Motor neuron (in vitro differentiated cells): ENCODE results near the gene RNF144A. TPM values are rescaled to one million over a fixed set of nuclear protein-coding genes. Genes with fewer than 3 reads are reported as not detected.

ENCODE experiments used
- ATAC-seq, 8 experiments: fragments of 200-7000 bp; cut with Tn5 transposase; replicated peaks in 6 of 8; 2 replicates each; pipeline ENCODE4 v1.8.0; 2021; ENCODE audit warnings: mild to moderate bottlenecking in 8 of 8, moderate library complexity in 8 of 8
- H3K27ac ChIP-seq, 2 donors: fragments of 250-450 bp; sonication (Bioruptor Pico); 2 replicates each; pipeline ENCODE4 v1.9.0; 2021; ENCODE audit warnings: antibody characterized with exemption in 2 of 2, mild to moderate bottlenecking in 2 of 2, moderate library complexity in 1 of 2
- H3K4me1 ChIP-seq, 2 donors: fragments of 250-450 bp; sonication (Bioruptor Pico); replicated peaks in 1 of 2; 2 replicates each; pipeline ENCODE4 v1.6.1; 2021; ENCODE audit warnings: antibody characterized with exemption in 2 of 2, mild to moderate bottlenecking in 2 of 2, moderate library complexity in 1 of 2
- H3K4me3 ChIP-seq, 5 donors: fragments of 250-450 bp; sonication (Bioruptor Pico); 2 replicates each; pipeline ENCODE4 v1.9.0; 2021; ENCODE audit warnings: antibody characterized with exemption in 5 of 5, mild to moderate bottlenecking in 5 of 5, moderate library complexity in 4 of 5
- WGBS, 10 experiments: fragments of 450-650 bp; shearing (Covaris generic); methylation state at CpG; one replicate each; pipeline ENCODE4 v1.0.0; 2022; 5-methylcytosine and 5-hydroxymethylcytosine counted together
- in situ Hi-C, 9 experiments: fragments of 400-800 bp; cut with MboI; loops; one replicate each; pipeline ENCODE4 v1.15.0; 2021; ENCODE audit warnings: low sequenced_read_pairs in 9 of 9, low pct_unique_long_range_greater_than_20kb in 2 of 9; ENCODE audit not compliant: unreplicated experiment in 9 of 9
- total RNA-seq, 8 experiments: library from RNA; unstranded; fragments of 300-600 nt; gene quantifications; 2 replicates each; pipeline versions ENCODE4 v1.2.3 to v1.2.4, GENCODE V29; 2022

RNF144A gene
- total RNA-seq, 8 experiments from 2014 or later, result 8.3 to 34.8 (median 22.5) TPM

DNA sequence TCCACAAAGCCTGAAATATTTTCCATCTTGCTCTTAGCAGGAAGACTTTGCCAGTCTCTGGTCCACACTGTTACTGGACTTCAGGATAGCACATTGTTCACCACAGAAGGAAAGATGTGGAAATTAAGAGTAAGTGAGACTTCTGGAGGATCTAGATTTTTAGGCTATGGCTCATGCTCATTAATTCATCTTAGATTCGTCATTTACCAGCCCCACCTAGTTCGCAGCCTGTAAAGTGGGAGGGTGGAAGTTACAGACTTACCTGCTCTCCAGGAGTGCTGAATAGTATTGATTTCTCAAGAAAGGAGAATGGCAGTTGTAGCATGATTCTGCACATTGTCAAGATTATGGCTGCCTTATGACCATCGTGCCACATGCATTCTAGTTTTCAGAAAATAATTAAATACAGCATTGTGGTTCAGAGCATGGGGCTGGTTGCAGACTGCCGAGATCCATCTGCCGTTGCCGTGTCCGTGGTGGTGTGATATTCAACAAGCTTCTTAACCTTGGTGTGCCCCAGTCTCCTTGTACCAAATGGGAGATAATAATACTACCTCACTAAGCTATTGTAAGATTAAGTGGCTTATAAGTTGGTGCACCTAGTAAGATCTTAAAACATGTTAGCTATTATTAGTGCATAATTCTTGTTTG lies 56.8 kb downstream of the RNF144A start:
- Histone ChIP-seq H3K4me3 (no peak overlapping the region), H3K4me1 (no peaks in the 10 kb centered on the region), H3K27ac (no peak overlapping the region)
- in situ Hi-C loops, result no loop called here
- ATAC-seq, result peak in 2 of 8 experiments; percentile 67 to 79
- WGBS, 10 experiments, result 10 to 100% (median 81%) methylated on average over 2 to 7 of the region's 7 CpGs; no CpG with 5 or more reads in 1 of the 10 experiments

DNA sequence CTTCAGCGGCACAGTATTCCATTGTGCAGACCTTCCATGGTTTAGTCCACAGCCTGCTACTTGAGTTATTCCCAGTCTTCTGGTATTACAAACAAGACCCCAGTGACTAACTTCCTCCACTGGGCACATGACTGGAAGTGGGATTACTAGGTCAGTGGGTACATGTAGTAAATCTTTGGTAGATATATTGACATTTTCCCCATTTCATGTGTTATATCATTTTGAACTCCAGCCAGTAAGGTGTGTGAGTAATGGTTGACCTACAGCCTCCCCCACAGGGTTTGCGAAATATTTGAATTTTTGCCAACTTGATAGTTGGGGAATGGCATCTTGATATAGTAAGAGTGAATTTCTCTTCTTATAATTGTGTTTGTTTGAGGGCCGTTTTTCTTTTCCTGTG lies 58.8 kb downstream of the RNF144A start:
- in situ Hi-C loops, result no loop called here
- ATAC-seq, result no peak
- 57 to 100% (median 93%) methylated on average over 1 to 3 of the region's 3 CpGs for WGBS, 10 experiments
- H3K27ac ChIP-seq, result no peak overlapping the region
- no peaks in the 10 kb centered on the region for H3K4me1 ChIP-seq
- H3K4me3 ChIP-seq, result no peak overlapping the region

DNA sequence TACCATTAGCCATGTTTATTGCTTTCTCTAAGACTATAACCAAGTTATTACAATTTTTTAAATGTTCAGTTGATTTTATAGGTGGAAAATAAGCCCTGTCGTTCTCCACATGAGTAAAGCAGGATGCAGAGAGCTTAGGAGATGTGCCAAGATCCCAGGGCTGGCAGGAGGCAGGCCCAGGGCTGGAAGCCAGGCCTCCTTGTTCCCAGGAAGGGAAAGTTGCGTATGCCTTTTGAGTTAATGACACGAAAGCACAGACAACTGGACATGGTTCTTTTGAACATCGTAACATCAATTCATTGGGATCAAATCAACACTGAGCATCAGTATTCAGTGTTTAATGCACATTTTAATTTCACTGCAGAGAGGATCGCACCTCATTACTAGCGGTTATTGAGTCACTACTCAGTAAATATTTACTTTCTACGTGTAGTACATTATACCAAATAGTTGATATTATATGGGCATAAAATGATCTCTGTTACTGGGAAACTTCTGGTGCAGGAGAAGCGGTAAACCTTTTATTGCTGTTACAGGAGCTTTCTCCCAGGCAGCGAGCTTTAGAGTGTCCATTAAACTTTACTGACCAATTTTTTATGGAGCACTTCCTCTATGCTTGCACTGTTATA lies 60.0 kb downstream of the RNF144A start:
- ATAC-seq, result peak in 2 of 8 experiments; percentile 33 to 52
- in situ Hi-C loops, result no loop called here
- 26 to 100% (median 91%) methylated on average over 1 to 8 of the region's 9 CpGs for WGBS, 10 experiments
- no peak overlapping the region for H3K27ac ChIP-seq
- no peak overlapping the region for H3K4me3 ChIP-seq
- no peaks in the 10 kb centered on the region for H3K4me1 ChIP-seq

DNA sequence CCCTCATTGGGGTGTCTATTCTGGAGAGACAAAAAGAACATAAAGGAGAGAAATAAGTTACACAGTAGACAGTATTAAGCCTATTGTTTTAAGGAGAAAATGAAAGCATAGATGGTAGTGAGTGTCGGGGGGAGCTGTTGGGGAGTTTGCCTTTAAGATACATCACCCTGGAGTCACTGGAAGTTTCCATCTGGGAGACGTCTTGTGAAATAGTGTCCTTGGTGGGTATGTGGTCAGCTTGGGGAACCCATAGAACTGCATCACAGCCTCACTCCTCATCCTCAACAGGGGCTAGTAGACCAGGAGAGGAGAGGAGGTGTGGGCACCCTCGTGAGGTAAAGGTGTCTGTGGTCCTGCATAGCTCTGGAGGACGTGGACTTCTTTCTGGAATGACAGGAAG lies 60.6 kb downstream of the RNF144A start:
- in situ Hi-C loops, result no loop called here
- Histone ChIP-seq H3K4me1 (peaks cover 1 to 2% of the 10 kb centered on the region in 2 donors), H3K27ac (no peak overlapping the region), H3K4me3 (no peak overlapping the region)
- 40 to 100% (median 76%) methylated on average over 1 to 3 of the region's 4 CpGs; no CpG with 5 or more reads in 2 of the 10 experiments for WGBS, 10 experiments
- ATAC-seq, result no peak

DNA sequence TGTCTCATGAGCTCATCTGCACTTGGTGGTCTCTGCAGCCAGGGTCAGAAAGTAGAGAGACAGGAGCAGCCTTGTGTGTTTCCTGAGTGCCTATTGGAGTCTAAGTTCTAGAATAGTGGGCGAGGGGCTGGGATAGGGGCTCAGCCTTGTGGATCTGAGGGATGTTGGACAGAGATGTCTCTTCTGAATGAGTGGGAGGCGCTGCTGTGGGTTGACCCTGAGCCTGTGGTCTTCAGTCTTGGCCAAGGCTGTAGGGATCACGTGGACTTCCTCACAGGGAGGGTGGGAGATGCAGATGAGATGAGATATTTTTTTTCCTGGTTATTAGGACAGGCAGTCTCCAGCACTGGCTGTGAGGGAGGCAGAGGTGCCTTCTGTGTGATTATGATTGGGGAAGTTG lies 61.8 kb downstream of the RNF144A start:
- in situ Hi-C loops, result no loop called here
- WGBS, 10 experiments, result 100% methylated on average over 1 to 3 of the region's 3 CpGs; no CpG with 5 or more reads in 6 of the 10 experiments
- no peak for ATAC-seq
- Histone ChIP-seq H3K4me3 (no peak overlapping the region), H3K4me1 (peaks cover 11 to 12% of the 10 kb centered on the region in 2 donors), H3K27ac (no peak overlapping the region)

DNA sequence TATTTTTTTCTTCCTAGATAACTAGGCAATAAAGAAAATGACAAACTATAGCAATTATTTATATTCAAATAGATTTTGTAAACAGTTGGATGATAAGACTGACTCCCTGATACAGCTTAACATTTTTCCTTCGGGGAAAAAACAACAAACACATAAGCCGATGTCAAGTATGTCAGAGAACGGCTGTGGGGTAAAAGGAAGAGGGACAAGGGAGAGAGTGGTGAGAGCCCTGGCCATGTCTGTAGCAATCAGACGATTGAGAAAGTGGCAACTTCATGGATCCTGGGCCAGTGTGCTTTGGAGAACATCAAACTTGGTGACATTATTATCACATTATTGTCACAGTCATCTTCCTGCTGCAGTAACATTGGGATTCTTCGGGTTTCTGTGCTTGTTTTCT lies 65.2 kb downstream of the RNF144A start:
- no peak for ATAC-seq
- in situ Hi-C loops, result no loop called here
- H3K27ac ChIP-seq, result no peak overlapping the region
- peaks cover 34 to 38% of the 10 kb centered on the region in 2 donors for H3K4me1 ChIP-seq
- 66 to 100% (median 90%) methylated on average over 1 to 5 of the region's 5 CpGs; no CpG with 5 or more reads in 1 of the 10 experiments for WGBS, 10 experiments
- no peak overlapping the region for H3K4me3 ChIP-seq

DNA sequence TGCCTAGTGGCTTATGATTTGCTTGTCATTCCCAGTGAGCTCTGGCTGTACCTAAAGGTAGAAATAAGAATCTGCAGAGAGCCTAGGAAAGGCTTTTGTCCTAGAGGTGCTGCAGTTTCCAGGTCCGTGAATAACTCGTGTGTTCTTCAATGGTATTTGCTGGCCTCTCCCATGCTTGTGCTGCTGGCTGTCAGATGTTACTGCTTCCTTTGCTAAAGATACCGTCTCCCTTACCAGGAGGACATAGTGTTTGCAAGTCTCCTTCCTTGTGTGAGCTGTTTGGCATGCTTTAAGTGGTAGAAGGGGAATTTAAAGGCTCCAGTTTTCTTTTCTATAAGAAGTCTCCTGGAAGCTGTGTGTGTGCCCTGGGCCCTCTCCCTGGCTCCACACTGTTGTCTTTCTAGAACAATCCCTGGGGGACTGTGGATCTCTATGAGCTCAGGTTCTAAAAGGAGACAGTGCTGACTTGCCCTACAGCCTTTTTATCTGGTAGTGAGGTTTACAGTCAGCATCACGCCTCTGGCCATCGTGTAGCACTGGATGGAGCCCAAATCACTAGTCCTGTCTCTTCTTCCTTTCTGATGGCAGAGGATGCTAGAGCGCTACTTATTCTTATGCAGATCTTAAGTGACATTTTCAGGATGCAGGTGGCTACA lies 65.8 kb downstream of the RNF144A start:
- in situ Hi-C loops, result no loop called here
- WGBS, 10 experiments, result 20 to 100% (median 72%) methylated on average over 1 to 5 of the region's 6 CpGs; no CpG with 5 or more reads in 2 of the 10 experiments
- Histone ChIP-seq H3K4me1 (peaks cover 38 to 43% of the 10 kb centered on the region in 2 donors), H3K27ac (peak overlapping the region in 1 of 2 donors; percentile 62), H3K4me3 (no peak overlapping the region)
- peak in 6 of 8 experiments; percentile 13 to 57 (median 26) for ATAC-seq

DNA sequence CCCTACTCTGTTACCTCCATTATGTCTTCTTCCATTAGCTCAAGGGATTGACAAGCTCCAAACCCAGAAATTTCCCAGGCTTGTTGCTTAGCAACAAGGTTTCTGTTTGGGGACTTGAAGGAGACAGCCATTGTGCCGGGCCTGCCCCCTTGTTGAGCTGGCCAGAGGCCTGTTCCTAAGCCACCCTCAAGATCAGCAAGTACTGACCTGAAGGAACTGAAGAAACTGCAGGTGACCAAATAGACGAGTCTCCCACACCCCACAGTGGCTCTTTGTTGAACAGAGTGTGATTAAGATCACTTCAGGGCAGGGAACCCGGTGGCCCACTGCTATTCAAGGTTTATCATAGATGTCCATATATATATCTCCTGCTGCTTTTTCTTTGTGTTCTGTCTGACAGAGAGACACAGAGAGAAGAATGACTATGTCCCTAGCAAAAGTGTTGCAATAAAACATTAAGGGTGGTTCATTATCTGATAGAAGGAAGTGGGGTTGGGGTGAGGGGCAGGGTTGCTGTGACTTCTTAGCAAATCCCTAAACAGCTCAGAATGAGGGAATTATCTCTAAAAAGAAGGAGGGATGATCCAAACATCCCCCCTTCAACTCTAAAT lies 69.2 kb downstream of the RNF144A start:
- in situ Hi-C loops, result no loop called here
- ATAC-seq, result peak in 5 of 8 experiments; percentile 70 to 79 (median 73)
- H3K27ac ChIP-seq, result peak overlapping the region; percentile 39 to 76
- H3K4me1 ChIP-seq, result peaks cover 39 to 43% of the 10 kb centered on the region in 2 donors
- WGBS, 10 experiments, result 0 to 77% (median 0%) methylated on average over 1 to 2 of the region's 3 CpGs; no CpG with 5 or more reads in 3 of the 10 experiments
- no peak overlapping the region for H3K4me3 ChIP-seq

DNA sequence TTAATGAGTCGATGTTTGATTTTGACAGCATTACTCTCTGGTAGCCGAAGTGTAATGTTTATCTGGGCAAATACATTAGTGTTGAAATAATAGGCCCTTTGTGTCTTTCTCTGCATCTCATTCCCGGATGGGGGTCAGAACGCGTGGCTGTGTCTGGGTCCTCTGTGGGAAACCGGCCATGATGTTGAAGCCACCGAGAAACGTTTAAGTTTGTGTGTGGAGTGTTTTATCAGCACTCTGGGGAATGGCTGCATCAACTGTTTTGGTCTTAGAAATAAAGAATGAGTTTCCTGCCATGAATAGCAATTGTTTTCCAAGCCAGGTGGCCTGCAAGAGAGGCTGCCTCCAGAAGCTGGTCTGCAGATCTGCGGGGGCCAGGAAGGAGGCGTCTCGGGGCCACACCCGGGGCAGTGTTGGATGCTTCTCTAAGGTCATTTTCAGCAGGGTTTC lies 69.7 kb downstream of the RNF144A start:
- 34 to 97% (median 62%) methylated on average over 1 to 10 of the region's 12 CpGs; no CpG with 5 or more reads in 2 of the 10 experiments for WGBS, 10 experiments
- ATAC-seq, result peak in 5 of 8 experiments; percentile 16 to 66 (median 45)
- peak overlapping the region; percentile 39 to 76 for H3K27ac ChIP-seq
- peaks cover 39 to 43% of the 10 kb centered on the region in 2 donors for H3K4me1 ChIP-seq
- in situ Hi-C loops, result no loop called here
- H3K4me3 ChIP-seq, result no peak overlapping the region

DNA sequence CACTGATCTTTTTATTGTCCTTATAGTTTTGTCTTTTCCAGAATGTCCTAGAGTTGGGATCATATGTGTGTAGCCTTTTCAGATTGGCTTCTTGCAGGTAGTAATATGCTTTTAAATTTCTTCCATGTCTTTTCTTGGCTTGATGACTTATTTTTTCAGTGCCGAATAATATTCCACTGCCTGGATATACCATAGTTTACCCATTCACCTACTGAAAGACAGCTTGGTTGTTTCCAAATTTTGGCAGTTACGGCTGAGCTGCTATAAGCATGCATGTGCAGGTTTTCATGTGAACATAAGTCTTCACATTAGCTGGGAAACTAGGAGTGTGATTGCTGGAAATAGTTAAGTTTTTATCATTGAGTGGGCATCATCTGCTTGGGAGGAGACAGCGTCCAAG lies 73.7 kb downstream of the RNF144A start:
- no peak overlapping the region for H3K27ac ChIP-seq
- in situ Hi-C loops, result no loop called here
- 80 to 100% (median 100%) methylated on average over 1 to 3 of the region's 3 CpGs; no CpG with 5 or more reads in 2 of the 10 experiments for WGBS, 10 experiments
- no peak for ATAC-seq
- H3K4me3 ChIP-seq, result no peak overlapping the region
- H3K4me1 ChIP-seq, result peaks cover 31 to 50% of the 10 kb centered on the region in 2 donors

DNA sequence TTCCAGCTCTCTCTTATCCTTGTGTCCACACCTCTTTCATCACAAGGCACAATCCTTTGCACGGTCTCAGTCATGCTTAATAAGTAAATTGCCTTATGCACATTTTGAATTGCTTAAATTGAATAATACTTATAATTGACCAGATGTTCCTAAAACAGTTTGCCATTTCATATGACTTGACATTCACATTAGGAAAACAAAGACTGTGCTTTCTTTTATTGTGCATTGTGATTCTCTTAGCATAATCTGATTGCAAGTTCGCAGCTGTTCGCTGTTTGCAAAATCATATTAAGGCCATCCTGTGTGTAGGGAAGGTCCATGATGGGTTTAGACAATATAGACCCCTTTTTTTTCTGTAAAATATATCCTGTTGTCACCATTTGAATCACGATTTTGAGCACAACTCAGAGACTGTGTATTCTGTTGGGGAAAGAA lies 75.6 kb downstream of the RNF144A start:
- ATAC-seq, result peak in 7 of 8 experiments; percentile 15 to 90 (median 71)
- no peak overlapping the region for H3K4me3 ChIP-seq
- H3K4me1 ChIP-seq, result peaks cover 13 to 31% of the 10 kb centered on the region in 2 donors

DNA sequence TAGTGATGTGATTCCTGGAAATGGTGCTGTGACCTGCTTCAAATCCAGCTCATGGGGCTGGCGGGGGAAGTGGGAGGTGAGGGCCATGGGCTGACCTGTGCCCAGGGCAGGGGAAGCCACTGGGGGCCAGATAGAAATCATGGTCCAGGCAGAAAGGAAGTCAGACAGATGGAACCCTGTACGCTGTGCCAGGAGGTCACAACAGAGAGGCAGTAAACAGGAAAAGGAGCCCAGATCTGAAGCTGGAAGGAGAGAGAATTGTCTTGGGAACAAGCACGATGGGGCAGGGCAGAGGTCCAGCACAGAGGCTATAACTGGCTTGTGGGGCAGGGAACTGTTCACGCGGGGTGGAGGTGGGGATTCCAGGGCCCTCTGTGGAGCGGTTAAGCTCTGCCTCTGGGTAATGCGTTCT lies 76.0 kb downstream of the RNF144A start:
- ATAC-seq, result peak; percentile 12 to 68 (median 46)
- in situ Hi-C loops, result no loop called here
- peak overlapping the region; percentile 56 to 77 for H3K27ac ChIP-seq
- H3K4me3 ChIP-seq, result no peak overlapping the region
- H3K4me1 ChIP-seq, result peaks cover 10 to 31% of the 10 kb centered on the region in 2 donors
- 40 to 93% (median 73%) methylated on average over 1 to 5 of the region's 7 CpGs; no CpG with 5 or more reads in 6 of the 10 experiments for WGBS, 10 experiments

More for the DNA sequence above, 75.6 kb downstream of the RNF144A start:
- H3K27ac ChIP-seq, result peak overlapping the region; percentile 56 to 77
- in situ Hi-C loops, result no loop called here
- 0 to 77% (median 53%) methylated on average over 1 to 4 of the region's 4 CpGs; no CpG with 5 or more reads in 1 of the 10 experiments for WGBS, 10 experiments
